HAP-1 (cell line): ENCODE measurements around the gene YWHAE.
"Not testable (repeated sequence)": the region's sequence is repeated elsewhere in the genome, so short reads cannot be mapped to it uniquely, and the experiment has no call there.

Experiments
- DNase-seq, 2 experiments: peaks; one replicate each; pipeline ENCODE4 v3.0.0-alpha.2; 2016 to 2020; ENCODE audit warnings: low spot score in 2 of 2
- H3K27me3 ChIP-seq: fragments of 250-450 bp; sonication (Bioruptor Pico); 2 replicates; pipeline ENCODE4 v1.5.1; 2020; ENCODE audit warnings: low read depth, mild to moderate bottlenecking, moderate library complexity
- H3K36me3 ChIP-seq: fragments of 250-450 bp; sonication (Bioruptor Pico); replicated peaks from 2 replicates; pipeline ENCODE4 v1.5.1; 2020; ENCODE audit warnings: mild to moderate bottlenecking
- H3K4me1 ChIP-seq: fragments of 250-450 bp; sonication (Bioruptor Pico); 2 replicates; pipeline ENCODE4 v1.5.1; 2020; ENCODE audit warnings: mild to moderate bottlenecking
- H3K4me3 ChIP-seq: fragments of 250-450 bp; sonication (Bioruptor Pico); 2 replicates; pipeline ENCODE4 v1.5.1; 2020; ENCODE audit warnings: mild to moderate bottlenecking, moderate library complexity
- H3K9me3 ChIP-seq: fragments of 250-450 bp; sonication (Bioruptor Pico); 2 replicates; pipeline ENCODE4 v1.5.1; 2020; ENCODE audit warnings: mild to moderate bottlenecking, moderate library complexity
- in situ Hi-C: fragments of 300-500 bp; cut with MboI; formaldehyde crosslinking; loops from 3 replicates; pipeline ENCODE4 v1.14.3; 2020; ENCODE audit warnings: low sequenced_read_pairs, inconsistent platforms, mixed read lengths

The YWHAE gene

DNA sequence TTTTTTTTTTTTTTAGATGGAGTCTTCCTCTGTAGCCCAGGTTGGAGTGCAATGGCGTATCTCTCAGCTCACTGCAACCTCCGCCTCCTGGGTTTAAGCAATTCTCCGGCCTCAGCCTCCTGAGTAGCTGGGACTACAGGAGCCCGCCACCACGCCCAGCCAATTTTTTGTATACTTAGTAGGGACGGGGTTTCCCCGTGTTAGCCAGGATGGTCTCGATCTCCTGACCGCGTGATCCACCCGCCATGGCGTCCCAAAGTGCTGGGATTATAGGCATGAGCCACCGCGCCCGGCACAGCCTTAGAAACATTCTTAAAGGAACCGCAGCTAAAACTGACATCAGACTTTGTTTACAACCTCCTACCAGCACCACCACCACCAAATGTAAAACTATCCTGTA, 47.5 kb downstream of the YWHAE start:
- in situ Hi-C loops, H3K4me1 ChIP-seq, H3K27me3 ChIP-seq, H3K9me3 ChIP-seq, H3K4me3 ChIP-seq, DNase-seq: not testable (repeated sequence)
- peaks cover 81% of the 10 kb centered on the region for H3K36me3 ChIP-seq

GRCh38 chr17:1351971-1352370, 48.1 kb downstream of the YWHAE start:
- Histone ChIP-seq H3K9me3 (no peaks in the 10 kb centered on the region), H3K4me1 (no peaks in the 10 kb centered on the region), H3K36me3 (peaks cover 82% of the 10 kb centered on the region), H3K4me3 (no peak overlapping the region), H3K27me3 (no peaks in the 10 kb centered on the region)
- DNase-seq, result no peak
- in situ Hi-C loops, result no loop called here

DNA sequence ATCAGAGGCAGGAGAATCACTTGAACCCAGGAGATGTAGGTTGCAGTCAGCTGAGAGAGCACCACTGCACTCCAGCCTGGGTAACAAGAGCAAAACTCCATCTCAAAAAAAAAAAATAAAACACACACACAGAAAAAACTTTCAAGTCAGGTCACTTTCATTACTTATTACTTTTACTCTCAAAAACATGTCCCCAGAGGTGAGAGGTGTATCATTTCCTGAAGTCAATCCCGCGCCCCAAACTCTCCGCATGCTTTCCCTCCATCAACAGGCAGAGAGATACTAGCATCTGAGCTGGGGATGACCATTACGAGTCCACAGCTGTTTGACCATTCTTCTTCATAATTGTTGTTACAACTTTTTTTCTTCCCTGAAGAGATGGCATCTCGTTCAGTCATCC, 48.7 kb downstream of the YWHAE start:
- DNase-seq, result no peak
- no peak overlapping the region for H3K4me3 ChIP-seq
- no peaks in the 10 kb centered on the region for H3K27me3 ChIP-seq
- in situ Hi-C loops, result no loop called here
- H3K36me3 ChIP-seq, result peaks cover 81% of the 10 kb centered on the region
- no peaks in the 10 kb centered on the region for H3K4me1 ChIP-seq
- H3K9me3 ChIP-seq, result no peaks in the 10 kb centered on the region

GRCh38 chr17:1347589-1348323, 52.3 kb downstream of the YWHAE start:
- no peak for DNase-seq
- in situ Hi-C loops, result no loop called here

GRCh38 chr17:1344521-1344920, 55.5 kb downstream of the YWHAE start:
- DNase-seq, result no peak
- H3K27me3 ChIP-seq, result no peaks in the 10 kb centered on the region
- in situ Hi-C loops, result no loop called here
- no peaks in the 10 kb centered on the region for H3K9me3 ChIP-seq
- H3K4me3 ChIP-seq, result no peak overlapping the region
- H3K4me1 ChIP-seq, result peaks cover 16% of the 10 kb centered on the region
- peaks cover 52% of the 10 kb centered on the region for H3K36me3 ChIP-seq

More at GRCh38 chr17:1347589-1348323, 52.3 kb downstream of the YWHAE start:
- H3K4me3 ChIP-seq, result no peak overlapping the region
- H3K9me3 ChIP-seq, result no peaks in the 10 kb centered on the region
- no peaks in the 10 kb centered on the region for H3K27me3 ChIP-seq
- H3K4me1 ChIP-seq, result peaks cover 13% of the 10 kb centered on the region
- H3K36me3 ChIP-seq, result peaks cover 81% of the 10 kb centered on the region

- no peak overlapping the region for H3K4me3 ChIP-seq
- peaks cover 45% of the 10 kb centered on the region for H3K36me3 ChIP-seq
- H3K4me1 ChIP-seq, result peaks cover 16% of the 10 kb centered on the region
- in situ Hi-C loops, result no loop called here
- no peaks in the 10 kb centered on the region for H3K27me3 ChIP-seq
- DNase-seq, result no peak
- H3K9me3 ChIP-seq, result no peaks in the 10 kb centered on the region
Measured at GRCh38 chr17:1343554-1343953, 56.5 kb downstream of the YWHAE start.

- no peak for DNase-seq
- no peaks in the 10 kb centered on the region for H3K27me3 ChIP-seq
- no peak overlapping the region for H3K4me3 ChIP-seq
- in situ Hi-C loops, result no loop called here
- peaks cover 12% of the 10 kb centered on the region for H3K4me1 ChIP-seq
- peaks cover 20% of the 10 kb centered on the region for H3K36me3 ChIP-seq
- H3K9me3 ChIP-seq, result no peaks in the 10 kb centered on the region
Measured at GRCh38 chr17:1340371-1340770, 59.7 kb downstream of the YWHAE start.

GRCh38 chr17:1331708-1332107, 68.3 kb downstream of the YWHAE start:
- in situ Hi-C loops, result no loop called here
- no peaks in the 10 kb centered on the region for H3K4me1 ChIP-seq
- no peak for DNase-seq
- no peaks in the 10 kb centered on the region for H3K9me3 ChIP-seq
- H3K4me3 ChIP-seq, result no peak overlapping the region
- H3K27me3 ChIP-seq, result no peaks in the 10 kb centered on the region
- no peaks in the 10 kb centered on the region for H3K36me3 ChIP-seq

- Histone ChIP-seq H3K4me3 (no peak overlapping the region), H3K9me3 (no peaks in the 10 kb centered on the region), H3K27me3 (peaks cover 3% of the 10 kb centered on the region; the same call in 1 of the 2 replicates), H3K36me3 (no peaks in the 10 kb centered on the region), H3K4me1 (no peaks in the 10 kb centered on the region)
- DNase-seq, result no peak
- in situ Hi-C loops, result no loop called here
Measured at GRCh38 chr17:1329745-1330343, 70.2 kb downstream of the YWHAE start.

- H3K4me1 ChIP-seq, result no peaks in the 10 kb centered on the region
- no peak for DNase-seq
- H3K9me3 ChIP-seq, result no peaks in the 10 kb centered on the region
- H3K36me3 ChIP-seq, result no peaks in the 10 kb centered on the region
- peaks cover 3% of the 10 kb centered on the region; the same call in 1 of the 2 replicates for H3K27me3 ChIP-seq
- in situ Hi-C loops, result no loop called here
- no peak overlapping the region for H3K4me3 ChIP-seq
Measured at GRCh38 chr17:1328437-1328836, 71.6 kb downstream of the YWHAE start.

DNA sequence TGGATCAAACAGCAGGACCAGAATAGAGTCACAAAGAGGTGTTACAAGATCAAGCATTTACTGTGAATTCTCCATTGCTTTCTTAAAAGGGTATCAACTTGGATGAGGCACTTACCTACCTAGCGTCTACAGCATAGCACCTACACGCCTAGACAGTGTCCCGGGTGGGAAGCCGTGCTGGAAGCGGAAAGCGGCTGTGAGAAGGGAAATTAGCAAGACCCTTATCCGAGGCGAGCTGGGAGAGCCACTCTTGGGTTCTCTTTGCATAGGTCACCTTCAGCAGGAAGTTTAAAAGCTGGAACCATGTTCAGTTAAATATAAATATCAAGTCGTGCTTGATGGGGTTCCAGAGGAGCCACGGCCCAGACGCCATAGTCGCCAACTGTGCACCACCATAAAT, 74.3 kb downstream of the YWHAE start:
- in situ Hi-C loops, result no loop called here
- H3K36me3 ChIP-seq, result no peaks in the 10 kb centered on the region
- DNase-seq, result no peak

DNA sequence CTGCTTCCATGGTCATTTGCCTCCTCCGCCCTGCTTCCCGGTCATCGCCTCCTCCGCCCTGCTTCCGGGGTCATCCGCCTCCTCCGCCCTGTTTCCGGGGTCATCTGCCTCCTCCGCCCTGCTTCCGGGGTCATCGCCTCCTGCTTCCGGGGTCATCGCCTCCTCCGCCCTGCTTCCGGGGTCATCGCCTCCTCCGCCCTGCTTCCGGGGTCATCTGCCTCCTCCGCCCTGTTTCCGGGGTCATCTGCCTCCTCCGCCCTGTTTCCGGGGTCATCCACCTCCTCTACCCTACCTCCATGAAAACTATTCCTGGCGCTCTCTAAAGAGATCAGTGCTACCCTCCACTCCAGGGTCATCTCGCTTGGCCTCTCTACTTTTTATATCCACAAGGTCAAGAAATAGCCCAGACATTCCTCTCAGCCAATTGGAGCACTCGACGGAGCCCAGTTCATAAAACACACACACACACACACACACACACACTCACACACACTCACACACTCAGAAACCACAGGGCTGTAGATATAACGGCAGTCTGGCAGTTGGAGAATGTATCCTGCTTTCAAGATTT, 75.7 kb downstream of the YWHAE start:
- H3K27me3 ChIP-seq, result peaks cover 3% of the 10 kb centered on the region; the same call in 1 of the 2 replicates
- H3K4me3 ChIP-seq, result no peak overlapping the region
- no peak for DNase-seq
- H3K9me3 ChIP-seq, result no peaks in the 10 kb centered on the region
- in situ Hi-C loops, result loop anchor here (5.0 kb wide), 1 partner anchor 52 kb away; the partner anchor contains the start of gene BHLHA9
- H3K36me3 ChIP-seq, result no peaks in the 10 kb centered on the region
- no peaks in the 10 kb centered on the region for H3K4me1 ChIP-seq

More for the DNA sequence above, 74.3 kb downstream of the YWHAE start:
- H3K4me1 ChIP-seq, result no peaks in the 10 kb centered on the region
- H3K9me3 ChIP-seq, result no peaks in the 10 kb centered on the region
- H3K27me3 ChIP-seq, result peaks cover 3% of the 10 kb centered on the region; the same call in 1 of the 2 replicates
- no peak overlapping the region for H3K4me3 ChIP-seq

- Histone ChIP-seq H3K9me3 (no peaks in the 10 kb centered on the region), H3K36me3 (no peaks in the 10 kb centered on the region), H3K27me3 (peaks cover 3% of the 10 kb centered on the region; the same call in 1 of the 2 replicates), H3K4me3 (no peak overlapping the region), H3K4me1 (no peaks in the 10 kb centered on the region)
- in situ Hi-C loops, result loop anchor here (5.0 kb wide), 1 partner anchor 51 kb away; the partner anchor contains the start of gene BHLHA9
- DNase-seq, result no peak
Measured at GRCh38 chr17:1323336-1323735, 76.7 kb downstream of the YWHAE start.

DNA sequence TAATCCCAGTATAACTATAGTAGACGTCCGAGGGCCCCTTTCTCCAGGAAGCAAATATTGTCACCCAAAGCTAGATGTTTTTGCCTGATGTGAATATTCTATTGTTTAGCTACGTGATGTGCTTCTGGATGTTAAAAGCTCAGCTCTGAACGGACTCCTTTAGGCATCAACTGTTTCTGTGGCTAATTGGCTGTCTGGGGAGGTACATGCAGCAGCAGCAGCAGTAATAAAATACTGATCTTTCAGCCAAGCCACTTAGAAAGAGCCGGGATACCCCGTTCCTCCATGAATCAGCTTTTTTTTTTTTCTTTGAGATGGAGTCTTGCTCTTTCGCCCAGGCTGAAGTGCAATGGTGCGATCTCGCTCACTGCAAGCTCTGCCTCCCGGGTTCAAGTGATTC, 77.5 kb downstream of the YWHAE start:
- no peaks in the 10 kb centered on the region for H3K9me3 ChIP-seq
- in situ Hi-C loops, result loop anchor here (5.0 kb wide), 1 partner anchor 50 kb away; the partner anchor contains the start of gene BHLHA9
- no peak overlapping the region for H3K4me3 ChIP-seq
- H3K4me1 ChIP-seq, result no peaks in the 10 kb centered on the region
- no peaks in the 10 kb centered on the region for H3K36me3 ChIP-seq
- peaks cover 3% of the 10 kb centered on the region; the same call in 1 of the 2 replicates for H3K27me3 ChIP-seq
- DNase-seq, result no peak
